ENCODE results near the gene ALX3. TPM values are rescaled to one million over a fixed set of nuclear protein-coding genes. Genes with fewer than 3 reads are reported as not detected.
A peak's percentile ranks its signal among the peaks of the same experiment; 100 is the strongest.
"Not testable (repeated sequence)": the region's sequence is repeated elsewhere in the genome, so short reads cannot be mapped to it uniquely, and the experiment has no call there.

ALX3 gene
- total RNA-seq, 1 donor from 2014 or later: 2.8 TPM

DNA sequence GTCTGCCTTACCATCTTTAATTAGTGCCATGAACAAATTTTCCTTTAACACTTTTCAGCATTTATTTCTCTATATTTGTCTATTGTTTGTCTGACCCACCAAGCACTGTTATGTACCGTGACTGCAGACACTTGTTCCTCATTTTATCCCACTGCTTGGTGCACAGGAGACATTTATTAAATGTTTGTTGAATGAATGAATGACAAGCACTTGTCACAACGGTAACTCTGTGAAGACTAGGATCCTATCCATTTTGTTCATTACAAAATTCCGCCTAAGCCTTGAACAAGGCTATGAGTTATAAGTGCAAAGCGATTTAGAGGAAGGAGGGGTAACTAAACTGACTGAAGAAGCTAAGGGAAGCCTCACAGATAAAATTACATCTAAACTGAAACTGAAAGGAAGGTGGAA is 36.4 kb downstream of the ALX3 start:
- Mint-ChIP-seq H3K36me3 (ENCODE audit: insufficient read depth) (peaks cover 9% of the 10 kb centered on the region), H3K4me3 (ENCODE audit: low read depth) (peak overlapping the region; percentile 94), H3K27me3 (no peaks in the 10 kb centered on the region), H3K4me1 (ENCODE audit: low read depth) (peaks cover 21% of the 10 kb centered on the region), H3K9me3 (ENCODE audit: low read depth) (no peaks in the 10 kb centered on the region), H3K27ac (peak overlapping the region; percentile 96)
- TF ChIP-seq CTCF (IDR thresholded peaks at IDR 0.05; ENCODE audit: unreplicated experiment): no peak
- DNase-seq (ENCODE audit: low spot score, unreplicated experiment): no peak

DNA sequence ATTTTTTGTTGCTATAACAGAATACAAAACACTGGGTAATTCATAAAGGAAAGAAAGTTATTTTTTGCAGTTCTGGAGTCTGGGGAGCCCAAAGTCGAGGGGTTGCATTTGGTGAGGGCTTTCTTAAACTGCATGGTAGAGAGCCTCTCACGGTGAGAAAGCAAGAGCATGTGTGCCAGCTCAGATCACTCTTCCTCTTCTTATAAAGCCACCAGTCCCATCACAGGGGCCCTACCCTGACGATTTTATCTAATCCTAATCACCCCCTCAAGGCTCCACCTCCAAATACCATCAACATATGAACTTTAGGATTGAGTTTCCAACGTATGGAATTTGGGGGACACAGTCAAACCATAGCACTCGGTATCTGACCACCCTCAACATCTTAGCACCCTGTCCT is 37.1 kb downstream of the ALX3 start:
- no peak for DNase-seq (ENCODE audit: low spot score, unreplicated experiment)
- no peaks in the 10 kb centered on the region for H3K27me3 Mint-ChIP-seq
- H3K36me3 Mint-ChIP-seq (ENCODE audit: insufficient read depth): peaks cover 4% of the 10 kb centered on the region
- H3K4me1 Mint-ChIP-seq (ENCODE audit: low read depth): peaks cover 21% of the 10 kb centered on the region
- no peak for TF ChIP-seq CTCF (IDR thresholded peaks at IDR 0.05; ENCODE audit: unreplicated experiment)
- no peak overlapping the region for H3K4me3 Mint-ChIP-seq (ENCODE audit: low read depth)
- H3K27ac Mint-ChIP-seq: no peak overlapping the region
- H3K9me3 Mint-ChIP-seq (ENCODE audit: low read depth): no peaks in the 10 kb centered on the region

GRCh38 chr1:110032327-110032726 is 38.1 kb downstream of the ALX3 start:
- no peak overlapping the region for H3K4me3 Mint-ChIP-seq (ENCODE audit: low read depth)
- no peak overlapping the region for H3K27ac Mint-ChIP-seq
- no peaks in the 10 kb centered on the region for H3K27me3 Mint-ChIP-seq

DNA sequence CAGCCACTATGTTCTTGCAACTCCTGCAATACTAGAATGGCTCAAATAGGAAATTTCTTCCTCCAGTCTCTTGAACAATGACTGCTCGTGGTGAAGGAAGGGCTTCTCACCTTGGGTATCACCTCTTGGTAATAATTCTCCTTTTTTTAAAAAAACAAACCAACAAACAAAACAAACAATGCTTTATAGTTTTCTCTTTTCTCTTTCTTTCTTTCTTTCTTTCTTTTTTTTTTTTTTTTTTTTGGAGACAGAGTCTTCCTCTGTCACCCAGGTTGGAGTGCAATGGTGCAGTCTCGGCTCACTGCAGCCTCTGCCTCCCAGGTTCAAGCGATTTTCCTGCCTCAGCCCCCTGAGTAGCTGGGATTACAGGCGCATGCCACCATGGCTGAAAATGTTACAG is 39.8 kb downstream of the ALX3 start:
- Mint-ChIP-seq H3K27ac (peak overlapping the region; percentile 85), H3K4me1 (ENCODE audit: low read depth) (peaks cover 18% of the 10 kb centered on the region)
- H3K9me3 Mint-ChIP-seq (ENCODE audit: low read depth); DNase-seq (ENCODE audit: low spot score, unreplicated experiment); H3K27me3 Mint-ChIP-seq; H3K36me3 Mint-ChIP-seq (ENCODE audit: insufficient read depth); H3K4me3 Mint-ChIP-seq (ENCODE audit: low read depth): not testable (repeated sequence)

More at GRCh38 chr1:110032327-110032726, 38.1 kb downstream of the ALX3 start:
- peaks cover 21% of the 10 kb centered on the region for H3K4me1 Mint-ChIP-seq (ENCODE audit: low read depth)
- no peaks in the 10 kb centered on the region for H3K36me3 Mint-ChIP-seq (ENCODE audit: insufficient read depth)
- DNase-seq (ENCODE audit: low spot score, unreplicated experiment): no peak
- H3K9me3 Mint-ChIP-seq (ENCODE audit: low read depth): no peaks in the 10 kb centered on the region
- no peak for TF ChIP-seq CTCF (IDR thresholded peaks at IDR 0.05; ENCODE audit: unreplicated experiment)

DNA sequence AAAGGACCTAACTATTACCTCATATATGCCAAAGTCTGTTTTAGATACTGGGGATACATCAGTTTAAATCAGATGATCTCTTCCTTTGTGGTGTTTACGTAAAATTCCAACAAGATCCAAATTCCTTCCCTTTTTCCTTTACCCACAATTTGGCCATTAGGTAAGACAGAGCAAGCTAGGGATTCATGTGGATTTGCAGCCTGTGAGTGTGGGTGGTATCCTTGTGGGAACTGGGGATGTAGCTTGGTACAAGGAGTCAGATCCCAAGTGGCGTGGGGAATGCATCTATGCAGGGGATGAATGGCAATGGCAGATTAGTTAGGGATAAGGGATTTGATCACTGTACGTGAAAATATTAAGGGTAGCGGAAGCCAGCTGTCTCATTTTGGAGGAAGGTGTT is 45.9 kb downstream of the ALX3 start:
- no peak overlapping the region for H3K4me3 Mint-ChIP-seq (ENCODE audit: low read depth)
- no peak for DNase-seq (ENCODE audit: low spot score, unreplicated experiment)
- no peak for TF ChIP-seq CTCF (IDR thresholded peaks at IDR 0.05; ENCODE audit: unreplicated experiment)
- no peaks in the 10 kb centered on the region for H3K9me3 Mint-ChIP-seq (ENCODE audit: low read depth)
- H3K36me3 Mint-ChIP-seq (ENCODE audit: insufficient read depth): peaks cover 23% of the 10 kb centered on the region
- H3K27ac Mint-ChIP-seq: no peak overlapping the region
- no peaks in the 10 kb centered on the region for H3K4me1 Mint-ChIP-seq (ENCODE audit: low read depth)
- no peaks in the 10 kb centered on the region for H3K27me3 Mint-ChIP-seq

GRCh38 chr1:110021285-110021684 is 49.2 kb downstream of the ALX3 start:
- Mint-ChIP-seq H3K27ac (no peak overlapping the region), H3K4me1 (ENCODE audit: low read depth) (no peaks in the 10 kb centered on the region), H3K36me3 (ENCODE audit: insufficient read depth) (peaks cover 42% of the 10 kb centered on the region)

More at GRCh38 chr1:110021285-110021684, 49.2 kb downstream of the ALX3 start:
- Mint-ChIP-seq H3K27me3 (no peaks in the 10 kb centered on the region), H3K4me3 (ENCODE audit: low read depth) (no peak overlapping the region), H3K9me3 (ENCODE audit: low read depth) (no peaks in the 10 kb centered on the region)
- no peak for DNase-seq (ENCODE audit: low spot score, unreplicated experiment)
- no peak for TF ChIP-seq CTCF (IDR thresholded peaks at IDR 0.05; ENCODE audit: unreplicated experiment)
